22Rv1 (cell line): ENCODE data around the gene NOL4L.

Source experiments
- H3K27ac ChIP-seq: fragments of 450-650 bp; 2 replicates; pipeline ENCODE4 v1.5.1; 2017
- ZFX ChIP-seq: fragments of 450-650 bp; IDR thresholded peaks from 2 replicates; pipeline ENCODE4 v1.6.1; 2017; ENCODE audit warnings: antibody characterized with exemption, borderline replicate concordance
- TF ChIP-seq, protein P1 (sequence below): fragments of 450-650 bp; IDR thresholded peaks from 2 replicates; pipeline ENCODE4 v1.5.1; 2017; ENCODE audit warnings: mild to moderate bottlenecking

NOL4L gene

DNA sequence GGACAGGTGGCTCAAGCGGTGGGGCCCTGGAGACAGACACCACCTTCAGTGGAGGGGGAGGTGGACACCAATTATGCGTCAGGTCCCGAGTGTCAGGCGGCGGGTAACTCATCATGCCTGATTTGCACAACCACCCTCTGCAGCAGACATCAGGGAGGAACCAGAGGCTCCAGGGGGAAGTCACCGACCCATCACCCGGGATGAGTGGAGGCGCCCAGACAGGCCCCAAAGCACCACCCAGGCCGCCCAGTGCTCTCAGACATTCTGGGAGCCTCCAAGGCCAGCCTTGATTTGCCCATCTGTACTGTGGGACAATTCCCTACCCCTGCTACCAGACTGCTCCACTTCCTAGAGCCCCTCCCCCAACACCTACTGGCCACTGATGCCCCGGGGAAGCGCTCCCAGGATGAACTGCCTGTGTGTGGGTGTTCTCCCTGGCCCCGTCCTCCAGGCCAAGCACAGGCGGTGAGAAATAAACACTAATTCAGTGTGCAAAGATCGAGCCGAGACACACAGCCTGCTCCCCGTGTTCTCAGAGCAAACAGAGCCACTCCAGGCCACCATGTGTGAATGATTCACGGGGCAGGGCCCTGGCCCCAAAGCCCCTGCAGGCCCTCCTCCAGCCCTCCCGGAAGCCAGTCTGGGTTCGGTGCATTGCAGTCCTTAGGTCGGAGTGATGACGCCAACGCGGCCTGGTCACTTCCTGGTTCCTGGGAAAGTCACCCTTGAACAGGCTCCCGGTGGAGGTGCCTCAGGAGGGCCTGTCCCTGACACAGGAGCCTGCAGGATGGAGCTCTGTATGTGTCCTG lies 119.8 kb downstream of the NOL4L start:
- no peak for TF ChIP-seq ZFX
- TF ChIP-seq, protein P1, sequence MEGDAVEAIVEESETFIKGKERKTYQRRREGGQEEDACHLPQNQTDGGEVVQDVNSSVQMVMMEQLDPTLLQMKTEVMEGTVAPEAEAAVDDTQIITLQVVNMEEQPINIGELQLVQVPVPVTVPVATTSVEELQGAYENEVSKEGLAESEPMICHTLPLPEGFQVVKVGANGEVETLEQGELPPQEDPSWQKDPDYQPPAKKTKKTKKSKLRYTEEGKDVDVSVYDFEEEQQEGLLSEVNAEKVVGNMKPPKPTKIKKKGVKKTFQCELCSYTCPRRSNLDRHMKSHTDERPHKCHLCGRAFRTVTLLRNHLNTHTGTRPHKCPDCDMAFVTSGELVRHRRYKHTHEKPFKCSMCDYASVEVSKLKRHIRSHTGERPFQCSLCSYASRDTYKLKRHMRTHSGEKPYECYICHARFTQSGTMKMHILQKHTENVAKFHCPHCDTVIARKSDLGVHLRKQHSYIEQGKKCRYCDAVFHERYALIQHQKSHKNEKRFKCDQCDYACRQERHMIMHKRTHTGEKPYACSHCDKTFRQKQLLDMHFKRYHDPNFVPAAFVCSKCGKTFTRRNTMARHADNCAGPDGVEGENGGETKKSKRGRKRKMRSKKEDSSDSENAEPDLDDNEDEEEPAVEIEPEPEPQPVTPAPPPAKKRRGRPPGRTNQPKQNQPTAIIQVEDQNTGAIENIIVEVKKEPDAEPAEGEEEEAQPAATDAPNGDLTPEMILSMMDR: no peak
- no peak overlapping the region for H3K27ac ChIP-seq

DNA sequence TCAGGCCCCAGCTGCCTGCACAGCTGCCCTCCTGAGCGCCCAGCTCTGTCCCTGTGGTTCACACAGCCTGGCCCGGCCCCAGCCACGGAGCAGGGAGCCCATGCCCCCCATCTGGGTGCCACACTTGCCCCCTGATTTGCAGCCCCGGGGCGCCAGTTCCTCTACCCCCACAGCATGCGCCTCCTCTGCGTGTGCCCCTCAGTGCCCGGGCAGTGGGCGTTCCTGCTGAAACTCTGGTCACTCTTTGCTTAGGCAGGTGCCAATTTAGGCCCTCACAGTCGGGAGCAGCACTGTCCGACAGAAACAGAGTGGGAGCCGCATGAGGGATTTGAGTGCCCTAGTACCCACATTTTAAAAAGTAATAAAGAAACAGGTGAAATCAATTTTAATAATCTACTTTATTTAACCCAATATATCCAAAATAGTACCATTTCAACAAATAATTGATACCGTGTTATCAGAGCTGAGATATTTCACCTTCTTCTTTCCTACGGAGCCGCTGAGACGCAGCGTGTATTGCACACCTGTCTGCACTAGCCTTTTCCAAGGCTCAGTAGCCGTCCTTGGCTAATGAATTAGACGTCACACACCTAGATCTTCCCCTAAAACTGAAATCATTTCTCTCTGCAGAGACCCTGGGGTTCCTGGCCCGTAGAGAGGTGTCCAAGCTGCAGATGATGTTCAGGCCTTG lies 120.6 kb downstream of the NOL4L start:
- TF ChIP-seq ZFX: no peak
- TF ChIP-seq, protein P1: no peak
- no peak overlapping the region for H3K27ac ChIP-seq

DNA sequence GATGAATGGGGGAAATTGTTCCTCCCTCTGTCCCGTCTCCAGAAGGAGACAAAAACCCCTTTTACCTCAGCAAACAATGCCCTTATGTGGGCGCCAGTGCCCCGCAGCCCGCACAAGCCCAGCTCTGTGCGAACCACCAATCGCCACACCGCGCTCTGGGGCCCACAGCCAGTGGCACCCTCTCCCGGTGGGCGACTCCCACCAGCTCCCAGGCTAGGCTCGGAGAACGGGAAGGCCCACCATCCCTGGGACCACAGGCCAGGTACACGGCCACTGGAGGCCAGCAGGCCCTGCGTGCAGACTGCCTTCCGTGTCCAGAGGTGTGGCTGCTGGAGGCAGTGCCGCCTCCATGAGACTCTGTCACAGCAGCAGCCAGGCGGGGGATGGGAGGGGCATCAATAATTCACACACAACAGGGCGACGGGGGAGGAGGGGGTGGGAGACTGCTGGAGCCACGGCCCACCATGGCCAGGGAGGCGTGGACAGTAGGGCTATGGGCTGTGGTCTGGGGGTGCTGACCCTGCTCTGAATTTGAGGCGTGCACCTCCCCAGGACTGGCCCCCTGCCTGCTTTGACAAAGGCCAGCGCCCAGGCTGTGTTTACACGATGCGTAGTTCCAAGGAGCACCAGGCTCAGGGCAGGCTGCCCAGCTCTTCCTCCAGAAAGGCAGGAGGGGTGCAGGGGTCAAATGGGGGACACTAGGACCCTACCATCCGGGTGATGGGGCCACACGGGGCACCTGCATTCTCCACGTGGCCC lies 121.3 kb downstream of the NOL4L start:
- TF ChIP-seq, protein P1: no peak
- TF ChIP-seq ZFX: no peak

DNA sequence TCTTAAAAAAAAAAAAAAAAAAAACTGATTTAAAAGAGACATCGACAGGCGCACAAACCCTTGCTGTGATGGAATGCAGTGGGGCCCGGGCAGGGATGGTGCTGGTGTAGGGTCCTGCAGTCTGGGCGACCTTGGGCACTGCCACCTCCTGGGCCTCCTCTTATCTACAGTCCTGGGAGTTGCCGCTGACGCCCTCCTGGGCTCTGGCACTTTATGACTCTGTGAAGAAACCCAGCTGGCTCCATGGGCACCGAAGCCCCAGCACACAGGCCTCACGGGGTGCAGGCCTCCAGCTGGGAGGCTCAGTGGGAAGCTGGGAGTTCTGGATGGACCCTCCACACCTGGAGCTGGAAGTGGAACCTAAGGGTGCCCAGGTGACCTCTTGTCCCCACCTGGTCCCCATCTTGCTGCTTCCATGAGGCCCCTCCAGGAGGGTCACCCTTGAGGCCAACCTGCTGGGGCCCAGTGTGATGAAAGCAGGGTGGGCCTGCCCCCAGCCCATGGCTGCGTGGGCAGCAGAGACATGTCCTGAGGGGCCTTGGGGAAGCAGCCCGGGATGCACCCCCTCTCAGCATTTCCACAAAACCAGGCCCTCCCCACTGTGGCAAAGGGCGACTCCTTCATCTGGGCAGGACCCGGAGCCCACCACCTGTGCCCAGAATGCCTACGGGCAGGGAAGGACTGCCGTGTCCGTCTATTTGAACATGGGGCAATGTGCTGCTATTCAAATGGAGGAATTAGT lies 122.1 kb downstream of the NOL4L start:
- no peak overlapping the region for H3K27ac ChIP-seq
- TF ChIP-seq, protein P1: no peak
- TF ChIP-seq ZFX: no peak

More for the DNA sequence above, 121.3 kb downstream of the NOL4L start:
- no peak overlapping the region for H3K27ac ChIP-seq

DNA sequence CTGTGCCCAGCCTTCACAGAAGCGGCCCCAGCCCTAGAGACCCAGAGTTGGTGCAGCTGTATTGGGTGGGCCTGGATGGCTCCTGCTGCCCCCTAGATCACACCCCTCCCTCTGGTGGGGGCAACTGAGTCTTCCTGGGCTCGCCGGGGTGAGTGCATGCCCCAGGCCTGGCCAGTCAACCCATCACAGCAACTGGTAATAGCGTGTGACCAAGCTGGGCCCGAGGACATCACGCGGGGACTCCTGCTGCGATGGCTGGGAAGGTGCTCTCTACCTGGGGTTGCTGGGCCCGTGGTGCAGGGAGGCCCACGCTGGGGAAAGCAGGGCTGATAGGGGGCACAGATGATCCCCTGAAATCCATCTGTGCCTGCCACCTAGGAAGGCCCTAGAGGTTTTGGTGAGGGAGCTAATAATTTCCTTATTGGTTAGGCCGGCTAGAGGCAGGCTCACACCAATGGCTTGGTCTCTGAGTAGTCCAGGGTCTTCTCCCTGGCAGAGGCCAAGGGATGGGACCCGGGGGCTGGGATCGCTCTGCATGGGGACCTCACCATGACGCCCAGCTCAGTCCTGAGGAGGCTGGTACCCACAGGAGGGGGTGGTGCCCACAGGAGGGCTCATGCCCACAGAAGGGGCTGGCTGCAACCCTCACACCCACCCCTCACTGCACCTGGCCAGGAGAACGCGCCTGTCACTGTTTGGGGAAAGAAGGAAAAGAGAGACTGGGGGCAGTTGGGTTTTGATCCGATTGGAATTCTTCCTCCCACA lies 123.1 kb downstream of the NOL4L start:
- TF ChIP-seq ZFX: no peak
- TF ChIP-seq, protein P1: no peak

DNA sequence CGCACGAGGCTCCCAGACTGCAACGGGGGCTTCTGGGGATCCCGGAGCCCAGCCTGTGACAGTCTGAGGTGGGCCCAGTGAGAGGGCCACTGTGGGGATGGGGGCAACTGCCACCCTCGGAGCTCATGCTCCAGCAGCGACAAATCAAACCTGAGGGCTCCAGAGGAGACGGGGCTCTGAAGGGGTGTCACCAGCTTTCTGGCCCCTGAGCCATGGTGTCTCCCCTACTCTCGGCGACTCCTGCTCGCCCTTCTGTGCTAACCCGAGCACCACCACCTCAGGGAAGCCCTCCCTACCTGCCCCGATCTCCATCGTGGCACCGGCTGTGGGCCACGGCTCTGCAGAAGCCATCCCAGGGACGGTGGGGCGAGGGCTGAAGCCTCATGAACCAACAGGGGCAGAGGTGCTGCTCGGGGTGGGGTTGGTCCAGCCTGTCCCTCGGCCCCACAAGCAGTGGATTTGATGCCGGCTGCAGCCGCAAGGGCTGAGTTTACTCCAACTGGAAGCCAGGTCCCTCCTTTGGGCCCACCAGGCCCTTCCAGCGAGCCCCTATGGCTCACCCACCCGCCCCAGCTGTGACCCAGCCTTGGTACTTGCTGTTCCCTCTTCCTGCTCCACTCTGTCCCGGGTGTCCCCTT lies 124.3 kb downstream of the NOL4L start:
- TF ChIP-seq ZFX: no peak
- TF ChIP-seq, protein P1: no peak
- no peak overlapping the region for H3K27ac ChIP-seq

More for the DNA sequence above, 123.1 kb downstream of the NOL4L start:
- H3K27ac ChIP-seq: no peak overlapping the region
